Activated CD8-positive, alpha-beta memory T cell treated with anti-CD3 and anti-CD28 coated beads for 24 hours (primary cell): ENCODE results near the gene PCDH19.

Experiments
- DNase-seq: peaks from one replicate; pipeline ENCODE4 v3.0.0-alpha.2; 2020

The PCDH19 gene

DNA sequence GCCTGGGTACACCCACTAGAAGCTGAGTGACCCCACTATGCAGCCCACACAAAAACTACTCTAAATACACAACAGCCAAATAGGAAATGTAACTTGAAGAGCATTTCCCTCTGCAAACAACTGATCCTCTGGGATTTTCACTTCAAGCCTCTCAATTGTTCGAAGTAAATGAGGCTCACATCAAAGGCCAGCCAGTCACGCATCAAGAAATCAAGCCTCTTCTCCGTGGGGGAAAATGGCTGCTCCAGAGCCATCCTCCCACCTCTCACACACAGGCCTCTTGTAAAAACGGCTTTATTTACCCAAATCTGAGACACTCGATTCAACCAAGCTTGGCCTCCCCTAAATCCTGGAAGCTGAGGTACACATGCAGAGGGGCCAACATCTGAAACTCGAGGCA lies 14.3 kb downstream of the PCDH19 start:
- no peak for DNase-seq

GRCh38 chrX:100381619-100382018 lies 28.5 kb downstream of the PCDH19 start:
- DNase-seq, result no peak

DNA sequence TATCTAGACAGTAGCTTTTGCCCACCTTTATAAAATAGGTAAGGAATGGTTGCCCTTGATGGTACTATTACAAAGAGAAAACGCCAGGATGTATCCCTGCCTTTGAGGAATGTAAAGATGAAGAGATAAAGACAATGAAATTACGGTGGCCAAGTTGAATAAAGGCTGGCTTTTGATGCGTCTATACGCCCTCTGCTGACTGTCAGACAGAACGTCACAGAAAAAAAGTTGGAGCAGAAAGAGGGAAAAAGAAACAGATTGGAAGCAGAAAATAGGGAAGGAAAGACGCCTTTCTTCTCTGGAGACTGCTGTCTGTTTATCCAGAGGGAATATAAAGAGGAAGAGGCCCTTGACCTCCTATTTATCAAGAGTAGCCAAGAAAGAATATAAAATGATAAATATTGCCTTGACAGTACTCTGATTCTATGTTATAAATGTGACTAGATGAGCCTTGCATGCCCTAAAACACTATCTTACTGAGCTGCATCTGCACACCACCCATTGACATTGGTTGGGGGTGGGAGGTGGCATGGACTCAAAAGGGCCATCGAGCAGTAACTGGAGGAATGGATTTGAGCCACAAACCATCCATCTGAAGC lies 30.6 kb downstream of the PCDH19 start:
- DNase-seq, result no peak

- no peak for DNase-seq
Measured at GRCh38 chrX:100377826-100378225, 32.2 kb downstream of the PCDH19 start.

- no peak for DNase-seq
Measured at GRCh38 chrX:100376576-100376975, 33.5 kb downstream of the PCDH19 start.

DNA sequence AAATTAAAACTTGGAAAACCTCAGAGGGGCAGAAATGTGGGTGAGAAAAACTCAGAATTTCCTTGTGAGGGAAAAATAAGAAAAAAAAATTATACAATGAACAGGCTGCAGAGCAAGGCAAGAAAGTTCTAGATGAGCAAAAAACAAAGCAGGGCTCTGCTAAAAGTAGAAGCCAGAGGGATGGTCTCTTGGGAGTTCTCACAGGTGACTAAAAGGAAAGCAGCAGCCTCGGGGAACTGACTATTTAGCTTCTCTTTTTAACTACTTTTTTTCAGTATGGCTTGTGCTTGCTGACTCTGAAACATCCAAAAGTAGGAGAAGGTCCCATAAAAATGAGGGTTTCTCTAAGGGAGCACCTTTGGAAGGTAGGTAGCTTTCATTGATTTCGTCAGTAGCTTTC lies 36.4 kb downstream of the PCDH19 start:
- no peak for DNase-seq

DNA sequence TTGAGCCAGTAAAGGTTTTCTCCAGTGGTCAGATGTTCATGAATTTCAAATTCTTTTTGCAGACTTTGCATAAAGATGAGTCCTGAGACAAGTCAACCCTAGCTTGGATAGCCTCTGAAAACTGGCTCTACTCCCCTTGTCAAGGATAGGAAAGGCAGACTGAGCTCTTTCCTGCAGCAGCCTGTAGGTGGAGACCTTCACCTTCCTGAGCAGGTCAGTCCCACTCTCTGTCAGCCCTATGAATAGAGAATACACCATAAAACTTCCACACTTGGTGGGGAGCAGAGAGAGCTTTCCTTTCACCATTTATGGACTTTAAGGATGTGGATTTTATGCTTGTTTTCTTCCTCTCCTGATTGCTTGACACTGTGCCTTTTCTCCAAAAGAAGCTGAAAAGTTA lies 41.9 kb downstream of the PCDH19 start:
- DNase-seq, result no peak

- no peak for DNase-seq
Measured at GRCh38 chrX:100363896-100364295, 46.2 kb downstream of the PCDH19 start.

DNA sequence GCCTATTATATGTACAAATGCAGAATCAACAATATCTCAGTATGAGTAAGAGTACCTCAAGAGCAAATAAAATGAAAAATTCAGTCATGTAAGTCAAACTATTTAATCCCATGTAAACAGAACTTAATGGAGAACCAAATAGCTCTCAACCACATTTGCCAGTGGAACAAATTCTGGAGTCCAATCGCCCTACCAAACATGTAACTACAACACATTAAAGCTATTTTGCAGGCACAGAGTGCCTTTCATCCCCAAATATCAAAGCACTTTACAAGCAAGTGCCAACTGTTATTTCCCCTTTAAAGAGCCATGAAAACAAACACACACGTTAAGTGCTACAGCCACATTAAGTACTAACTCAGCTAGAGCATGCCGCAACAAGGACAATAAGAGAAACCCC lies 51.3 kb downstream of the PCDH19 start:
- no peak for DNase-seq

DNA sequence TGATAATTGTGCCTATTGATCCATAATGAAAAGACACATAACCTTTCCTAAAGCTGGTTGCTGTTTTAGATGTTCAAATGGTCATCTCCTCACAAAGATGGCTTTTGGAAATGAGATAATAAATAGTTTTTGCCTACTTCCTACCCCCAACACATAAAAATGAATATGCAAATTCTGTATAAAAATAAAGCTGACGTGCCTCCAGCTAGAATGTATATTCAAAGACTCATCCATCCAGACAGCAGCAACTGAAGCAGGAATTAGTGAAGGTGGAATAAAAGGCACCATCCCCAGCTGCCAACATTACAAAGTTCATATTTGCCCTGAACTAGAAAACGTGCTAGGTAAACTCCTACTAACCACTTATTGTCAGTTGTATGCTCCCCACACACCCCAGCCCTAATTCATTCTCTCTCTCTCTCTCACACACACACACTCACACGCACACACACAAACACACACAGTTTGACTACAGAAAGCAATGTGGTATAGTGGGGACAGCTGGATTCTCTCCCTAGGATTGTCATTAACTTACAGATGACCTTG lies 53.6 kb downstream of the PCDH19 start:
- no peak for DNase-seq

- no peak for DNase-seq
Measured at GRCh38 chrX:100355680-100356079, 54.4 kb downstream of the PCDH19 start.

DNA sequence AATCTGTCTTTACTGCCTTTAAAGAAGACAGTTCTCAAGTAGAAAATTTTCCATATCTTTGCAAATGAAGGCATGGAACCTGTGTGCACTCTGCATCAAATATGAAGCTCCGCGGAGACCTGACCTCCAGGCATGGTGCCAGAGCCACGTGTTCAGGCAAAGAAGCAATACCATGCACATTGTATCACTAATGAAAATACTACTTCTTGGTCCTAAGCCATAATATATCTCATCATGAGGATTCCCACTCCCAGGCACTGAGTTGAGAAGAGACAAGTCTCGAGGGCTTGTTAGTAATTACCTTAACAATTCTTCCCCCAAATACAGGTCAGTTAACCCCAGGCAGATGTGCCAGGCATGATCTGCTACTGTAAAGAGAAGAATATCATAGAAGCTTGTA lies 56.7 kb downstream of the PCDH19 start:
- no peak for DNase-seq

- DNase-seq, result no peak
Measured at GRCh38 chrX:100350704-100351489, 59.2 kb downstream of the PCDH19 start.

DNA sequence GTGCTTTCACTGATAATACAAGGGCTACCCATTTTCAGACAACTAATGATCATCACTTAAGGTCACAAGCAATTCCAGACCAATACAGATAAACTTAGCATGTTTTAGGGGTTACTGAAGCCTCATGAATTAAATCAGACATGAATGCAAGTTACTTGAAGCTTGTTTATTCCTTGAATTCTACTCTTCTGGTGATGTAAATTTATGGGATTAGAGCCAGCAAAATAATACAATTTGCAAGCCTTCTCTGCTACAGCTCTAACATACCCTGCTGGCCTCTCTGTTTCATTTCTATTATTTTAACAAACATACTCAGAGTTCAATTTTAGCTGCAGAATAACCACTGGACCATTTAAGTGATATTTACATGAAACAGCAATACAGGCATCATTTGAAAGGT lies 60.7 kb downstream of the PCDH19 start:
- no peak for DNase-seq

DNA sequence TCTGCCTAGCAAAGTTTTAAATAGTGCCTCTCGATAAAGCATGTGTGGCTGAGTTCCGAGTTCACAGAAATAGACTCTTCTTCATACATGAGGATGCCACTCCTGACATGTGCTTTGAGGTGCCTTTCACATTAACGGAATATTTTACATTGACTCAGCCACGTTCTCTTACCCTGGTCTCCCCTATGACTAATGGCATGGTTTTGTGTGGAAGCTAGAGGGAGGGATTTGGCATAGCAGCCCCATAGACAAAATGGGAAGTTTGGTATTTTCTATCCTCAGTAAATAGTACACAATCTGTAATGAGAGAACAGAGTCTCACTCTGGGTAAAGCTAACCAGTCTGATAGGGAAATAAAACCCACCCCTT lies 68.9 kb downstream of the PCDH19 start:
- no peak for DNase-seq

- DNase-seq, result no peak
Measured at GRCh38 chrX:100340491-100341141, 69.5 kb downstream of the PCDH19 start.

- DNase-seq, result no peak
Measured at GRCh38 chrX:100328351-100328750, 81.7 kb downstream of the PCDH19 start.

DNA sequence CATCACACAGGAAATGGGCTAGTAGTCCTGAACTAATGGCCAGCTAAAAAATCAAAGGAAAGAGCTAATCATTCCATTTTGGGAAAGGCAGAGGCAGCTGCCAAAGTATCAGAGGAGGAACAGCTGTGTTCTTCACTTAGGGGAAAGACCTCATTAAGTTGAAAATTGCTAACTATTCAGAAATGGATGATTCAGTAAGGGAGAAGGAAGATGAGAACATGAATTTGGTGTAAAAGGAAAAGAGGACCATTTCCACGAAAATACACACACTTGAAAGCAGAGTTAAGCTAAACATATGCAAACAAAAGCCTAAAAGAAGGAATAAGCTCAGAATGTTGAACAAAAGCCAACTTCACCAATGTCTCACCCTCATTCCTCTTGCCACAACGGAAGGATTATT lies 90.4 kb downstream of the PCDH19 start:
- DNase-seq, result no peak

DNA sequence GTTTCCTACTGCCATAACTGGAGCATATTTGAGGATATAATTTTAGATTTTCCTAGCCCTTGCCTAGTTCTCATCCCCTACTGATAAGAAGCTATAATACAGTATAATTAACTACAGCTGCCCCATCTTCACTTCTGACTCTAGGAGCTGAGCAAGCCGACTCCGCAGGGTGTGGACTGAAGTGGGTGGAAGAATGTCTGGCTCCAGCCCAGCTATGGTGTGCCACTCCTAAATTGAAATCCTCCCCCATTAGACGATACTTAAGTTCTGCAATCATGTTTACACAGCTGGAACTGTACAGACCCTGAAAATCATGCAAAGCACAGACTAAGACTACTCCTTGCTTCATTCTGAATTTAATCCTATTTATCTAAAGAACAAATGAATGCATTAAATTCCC lies 93.1 kb downstream of the PCDH19 start:
- no peak for DNase-seq

GRCh38 chrX:100315566-100315965 lies 94.5 kb downstream of the PCDH19 start:
- DNase-seq, result no peak

GRCh38 chrX:100299559-100299958 lies 110.5 kb downstream of the PCDH19 start:
- no peak for DNase-seq

DNA sequence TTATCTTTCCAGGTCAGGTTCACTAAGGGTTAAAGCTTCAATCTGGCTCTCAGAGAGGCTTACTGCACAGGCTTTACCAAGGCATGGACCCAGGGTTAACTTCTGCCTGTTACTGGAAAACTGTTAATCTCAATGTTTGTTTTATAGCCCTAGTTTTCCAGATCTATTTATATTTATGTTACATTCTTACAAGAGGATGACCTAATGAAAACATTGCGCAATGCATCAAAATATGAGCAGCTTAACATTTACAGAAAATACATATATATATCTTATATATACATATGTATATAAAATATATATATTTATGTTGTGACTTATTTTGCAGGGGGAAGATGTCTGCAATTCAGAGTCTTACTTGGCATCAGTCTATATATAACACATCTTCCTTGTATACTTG lies 112.3 kb downstream of the PCDH19 start:
- DNase-seq, result no peak

DNA sequence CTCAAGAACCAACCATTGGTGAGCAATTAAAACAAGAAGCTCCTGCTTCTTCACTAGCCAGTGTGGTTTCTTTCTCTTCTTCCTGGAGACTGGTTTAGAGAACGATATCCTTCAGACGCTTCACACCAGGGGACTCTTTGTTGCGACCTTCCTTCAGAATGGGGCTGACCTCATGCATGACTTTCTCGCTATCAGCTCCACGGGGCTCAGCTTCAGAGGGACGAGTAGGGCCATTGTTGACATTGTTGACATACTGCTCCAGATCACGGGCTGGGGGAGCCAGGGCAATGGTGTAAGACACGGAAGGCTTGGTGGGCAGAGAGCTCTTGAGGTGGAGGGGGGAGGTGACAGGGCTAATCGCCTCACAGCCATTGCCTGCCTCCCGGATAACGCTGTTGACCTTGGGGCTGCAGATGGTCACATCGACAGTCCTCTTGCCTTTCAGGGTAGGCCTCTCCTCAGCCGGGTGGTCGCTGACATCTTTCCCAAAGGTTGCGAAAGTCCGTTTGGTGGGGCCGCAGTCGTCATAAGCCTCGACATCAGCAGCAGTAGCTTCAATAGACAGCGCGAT lies 113.8 kb downstream of the PCDH19 start:
- no peak for DNase-seq

DNA sequence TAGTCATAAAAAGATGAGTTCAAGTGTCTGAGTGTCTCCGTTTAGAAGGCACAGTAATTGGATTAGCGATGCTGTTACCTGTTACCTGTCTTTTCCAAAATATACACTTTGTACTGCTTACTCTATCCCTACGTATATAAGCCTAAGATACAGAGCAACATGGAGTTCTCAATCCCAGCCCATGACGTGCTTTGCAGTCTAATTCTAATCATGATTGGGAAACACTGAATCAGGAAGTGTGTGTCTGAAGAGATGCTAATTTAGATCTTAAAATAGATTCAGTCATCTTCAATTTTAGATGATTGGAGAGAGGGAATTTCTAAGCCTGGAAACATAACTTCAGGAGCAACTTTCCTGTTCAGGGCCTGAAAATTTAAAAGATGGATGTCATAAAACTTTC lies 115.1 kb downstream of the PCDH19 start:
- DNase-seq, result no peak
